ENCODE measurements around the gene MYO16. TPM values are rescaled to one million over a fixed set of nuclear protein-coding genes. Genes with fewer than 3 reads are reported as not detected.

MYO16 gene
- total and polyA plus RNA-seq, 3 donors from 2014 or later, result 3.1 to 4.0 (median 3.4) TPM

DNA sequence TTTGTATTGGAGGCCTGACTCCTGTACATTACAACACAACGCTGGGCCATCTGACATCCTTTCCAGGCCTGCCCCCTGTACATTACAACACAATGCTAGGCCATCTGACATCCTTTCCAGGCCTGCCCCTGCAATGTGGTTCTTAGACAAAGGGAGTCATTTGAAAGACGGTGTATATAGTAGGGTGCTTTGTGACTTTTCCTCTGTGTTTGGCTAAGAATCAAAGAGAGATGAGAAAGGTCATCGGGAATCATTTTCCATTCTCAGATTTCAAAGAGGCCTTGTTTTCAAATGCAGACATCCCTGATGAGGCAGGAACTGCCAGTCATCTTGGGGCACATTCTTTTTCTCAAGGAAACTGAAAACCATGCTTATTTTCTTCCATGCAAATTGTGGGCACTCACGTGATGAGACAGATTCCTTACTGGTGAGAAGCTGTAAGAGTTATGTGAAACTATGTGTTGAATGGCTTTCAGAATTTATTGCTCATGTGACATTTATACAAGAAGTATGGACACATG lies 551.6 kb downstream of the MYO16 start:
- no peaks in the 10 kb centered on the region for H3K36me3 ChIP-seq (ENCODE audit: low read depth, missing control alignments)
- whole genome bisulfite sequencing, 2 donors, result 70 to 75% methylated on average over 4 of the region's 4 CpGs
- H3K4me1 ChIP-seq, result no peaks in the 10 kb centered on the region
- DNase-seq, result no peak
- no peak overlapping the region for H3K27ac ChIP-seq
- TF ChIP-seq CTCF (IDR thresholded peaks at IDR 0.05), result no peak
- TF ChIP-seq POLR2A (IDR thresholded peaks at IDR 0.05), result no peak
- intact Hi-C loops (cut with DNase I; ENCODE audit: low total_unique reads), result no loop called here
- H3K9me3 ChIP-seq, result no peaks in the 10 kb centered on the region
- no peaks in the 10 kb centered on the region for H3K27me3 ChIP-seq
- H3K4me3 ChIP-seq, result no peak overlapping the region

- no peak for DNase-seq
These were observed 553.5 kb downstream of the MYO16 start for GRCh38 chr13:109182777-109183465.

DNA sequence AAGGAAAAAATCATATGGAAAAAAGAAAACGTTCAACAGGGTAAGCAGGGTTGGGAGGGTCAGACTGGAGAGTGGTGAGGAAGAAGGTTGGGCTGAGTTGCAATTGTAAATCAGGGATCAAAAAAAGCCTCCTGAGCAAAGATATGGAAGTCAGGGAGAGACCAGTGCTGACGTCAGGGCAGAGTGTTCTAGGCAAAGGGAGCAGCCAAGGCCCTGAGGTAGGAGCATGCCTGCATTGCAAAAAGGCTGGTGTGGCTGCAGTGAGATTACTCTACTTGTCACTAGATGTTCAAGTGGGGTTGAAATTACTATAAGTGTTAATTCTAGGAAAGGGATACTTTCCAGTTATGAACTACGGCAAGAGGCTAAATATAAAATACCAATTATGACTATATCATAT lies 562.0 kb downstream of the MYO16 start:
- TF ChIP-seq POLR2A (IDR thresholded peaks at IDR 0.05) (no peak), CTCF (IDR thresholded peaks at IDR 0.05) (no peak)
- DNase-seq, result no peak
- intact Hi-C loops (cut with DNase I; ENCODE audit: low total_unique reads), result no loop called here

More at GRCh38 chr13:109182777-109183465, 553.5 kb downstream of the MYO16 start:
- Histone ChIP-seq H3K27me3 (no peaks in the 10 kb centered on the region), H3K4me3 (no peak overlapping the region), H3K9me3 (no peaks in the 10 kb centered on the region), H3K4me1 (no peaks in the 10 kb centered on the region), H3K36me3 (ENCODE audit: low read depth, missing control alignments) (no peaks in the 10 kb centered on the region), H3K27ac (no peak overlapping the region)
- WGBS, 2 donors, result 79 to 86% methylated on average over 11 of the region's 11 CpGs
- intact Hi-C loops (cut with DNase I; ENCODE audit: low total_unique reads), result no loop called here
- no peak for TF ChIP-seq CTCF (IDR thresholded peaks at IDR 0.05)
- TF ChIP-seq POLR2A (IDR thresholded peaks at IDR 0.05), result no peak

DNA sequence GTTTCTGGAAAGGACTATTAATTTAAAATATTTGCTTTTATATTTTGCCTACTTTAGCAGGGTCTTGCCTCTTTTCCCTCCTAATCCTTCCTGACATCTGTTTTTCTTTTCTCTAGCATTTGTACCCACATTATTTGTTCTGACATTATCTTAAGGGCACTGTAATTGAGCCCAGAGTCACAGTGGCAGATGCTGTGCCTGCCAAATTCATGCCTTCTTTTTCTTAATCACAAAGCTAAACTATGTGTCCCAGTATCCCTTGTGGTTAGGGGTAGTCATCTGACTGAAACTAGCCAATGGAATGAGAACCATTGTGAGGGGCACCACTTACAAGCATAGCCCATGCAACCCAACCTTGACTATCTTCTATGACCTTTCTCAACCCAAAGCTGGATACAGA lies 562.9 kb downstream of the MYO16 start:
- Histone ChIP-seq H3K4me1 (no peaks in the 10 kb centered on the region), H3K36me3 (ENCODE audit: low read depth, missing control alignments) (no peaks in the 10 kb centered on the region), H3K4me3 (no peak overlapping the region), H3K27me3 (no peaks in the 10 kb centered on the region), H3K9me3 (no peaks in the 10 kb centered on the region), H3K27ac (no peak overlapping the region)
- DNase-seq, result no peak
- intact Hi-C loops (cut with DNase I; ENCODE audit: low total_unique reads), result no loop called here
- no peak for TF ChIP-seq CTCF (IDR thresholded peaks at IDR 0.05)

More for the DNA sequence above, 562.0 kb downstream of the MYO16 start:
- Histone ChIP-seq H3K9me3 (no peaks in the 10 kb centered on the region), H3K27me3 (no peaks in the 10 kb centered on the region), H3K27ac (no peak overlapping the region), H3K4me3 (no peak overlapping the region), H3K4me1 (no peaks in the 10 kb centered on the region), H3K36me3 (ENCODE audit: low read depth, missing control alignments) (no peaks in the 10 kb centered on the region)
- 61 to 65% methylated on average over 3 of the region's 3 CpGs for WGBS, 2 donors

DNA sequence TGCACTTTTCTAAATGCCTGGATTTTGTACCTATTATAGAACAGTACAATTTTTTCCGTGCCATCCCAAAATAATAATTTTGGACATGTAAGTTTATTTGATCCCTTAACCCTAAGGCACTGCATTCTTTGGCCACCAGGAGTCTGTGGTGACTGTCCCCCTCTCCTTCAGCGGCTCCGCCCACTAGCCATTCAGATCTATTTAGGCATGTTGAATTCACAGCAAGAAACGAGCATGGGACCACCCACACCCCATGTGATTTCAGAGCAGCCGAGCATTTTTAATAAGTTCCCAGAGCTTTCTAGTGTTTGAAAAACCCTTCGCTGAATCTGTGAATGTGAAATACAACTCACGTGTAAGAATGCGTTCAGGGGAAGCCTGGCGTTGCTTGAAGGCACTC lies 567.5 kb downstream of the MYO16 start:
- Histone ChIP-seq H3K27ac (no peak overlapping the region), H3K4me1 (no peaks in the 10 kb centered on the region), H3K4me3 (no peak overlapping the region), H3K36me3 (ENCODE audit: low read depth, missing control alignments) (no peaks in the 10 kb centered on the region), H3K9me3 (no peaks in the 10 kb centered on the region), H3K27me3 (no peaks in the 10 kb centered on the region)
- intact Hi-C loops (cut with DNase I; ENCODE audit: low total_unique reads), result no loop called here
- WGBS, 2 donors, result 64 to 73% methylated on average over 9 of the region's 9 CpGs
- TF ChIP-seq POLR2A (IDR thresholded peaks at IDR 0.05) (no peak), CTCF (IDR thresholded peaks at IDR 0.05) (peak in 1 of 3 experiments; percentile 15)
- DNase-seq, result peak; percentile 17
